ENCODE measurements around the gene SHLD2. TPM values are rescaled to one million over a fixed set of nuclear protein-coding genes. Genes with fewer than 3 reads are reported as not detected.
"Not testable (repeated sequence)": the region's sequence is repeated elsewhere in the genome, so short reads cannot be mapped to it uniquely, and the experiment has no call there.

The SHLD2 gene
- total RNA-seq, 1 experiment from 2014 or later, result 28.9 TPM

GRCh38 chr10:87228247-87228646 lies 133.2 kb downstream of the SHLD2 start:
- H3K9me2 ChIP-seq (ENCODE audit: insufficient read depth); POLR2A ChIA-PET; H3K4me3 ChIP-seq (replicated peaks in 1 of 2; ENCODE audit: low read depth in 1 of 2, low read length in 2 of 2); H4K20me1 ChIP-seq (ENCODE audit: insufficient read depth); H3K27ac ChIP-seq (ENCODE audit: low read depth, low read length); H3K4me1 ChIP-seq (ENCODE audit: control insufficient read depth in 1 of 2, insufficient read depth in 2 of 2, low read length in 2 of 2); BruUV-seq (replicated peaks); DNase-seq (ENCODE audit: low read depth, low spot score); H3K4me2 ChIP-seq (ENCODE audit: low read length); H2AFZ ChIP-seq (ENCODE audit: low read depth, low read length, poor library complexity, severe bottlenecking); intact Hi-C loops (cut with micrococcal nuclease); ATAC-seq; H3K27me3 ChIP-seq (ENCODE audit: insufficient read depth, low read length); H3K9ac ChIP-seq (ENCODE audit: low read length); RAD21 ChIA-PET (ENCODE audit: low non-redundant PET in 1 of 2, low total read pairs in 2 of 2, uncharacterized antibody in 2 of 2, unreplicated experiment in 2 of 2); H3K79me2 ChIP-seq (ENCODE audit: insufficient read depth, low read length); CTCF ChIA-PET; H3K9me3 ChIP-seq (ENCODE audit: control insufficient read depth in 1 of 2, insufficient read depth in 1 of 2, low read depth in 1 of 2, low read length in 2 of 2); H3K36me3 ChIP-seq (ENCODE audit: control insufficient read depth in 1 of 2, insufficient read depth in 2 of 2, low read length in 2 of 2): not testable (repeated sequence)

GRCh38 chr10:87229211-87229610 lies 134.2 kb downstream of the SHLD2 start:
- H3K79me2 ChIP-seq (ENCODE audit: insufficient read depth, low read length); H3K36me3 ChIP-seq (ENCODE audit: control insufficient read depth in 1 of 2, insufficient read depth in 2 of 2, low read length in 2 of 2); ATAC-seq; H3K4me1 ChIP-seq (ENCODE audit: control insufficient read depth in 1 of 2, insufficient read depth in 2 of 2, low read length in 2 of 2); DNase-seq (ENCODE audit: low read depth, low spot score); H3K9me3 ChIP-seq (ENCODE audit: control insufficient read depth in 1 of 2, insufficient read depth in 1 of 2, low read depth in 1 of 2, low read length in 2 of 2); H3K9ac ChIP-seq (ENCODE audit: low read length); H3K27ac ChIP-seq (ENCODE audit: low read depth, low read length); BruUV-seq (replicated peaks); H3K27me3 ChIP-seq (ENCODE audit: insufficient read depth, low read length); POLR2A ChIA-PET; intact Hi-C loops (cut with micrococcal nuclease); H3K4me3 ChIP-seq (replicated peaks in 1 of 2; ENCODE audit: low read depth in 1 of 2, low read length in 2 of 2); RAD21 ChIA-PET (ENCODE audit: low non-redundant PET in 1 of 2, low total read pairs in 2 of 2, uncharacterized antibody in 2 of 2, unreplicated experiment in 2 of 2); H3K4me2 ChIP-seq (ENCODE audit: low read length); CTCF ChIA-PET; H3K9me2 ChIP-seq (ENCODE audit: insufficient read depth); H2AFZ ChIP-seq (ENCODE audit: low read depth, low read length, poor library complexity, severe bottlenecking); H4K20me1 ChIP-seq (ENCODE audit: insufficient read depth): not testable (repeated sequence)

- CTCF ChIA-PET; H3K27me3 ChIP-seq (ENCODE audit: insufficient read depth, low read length); H3K4me3 ChIP-seq (replicated peaks in 1 of 2; ENCODE audit: low read depth in 1 of 2, low read length in 2 of 2); H3K27ac ChIP-seq (ENCODE audit: low read depth, low read length); RAD21 ChIA-PET (ENCODE audit: low non-redundant PET in 1 of 2, low total read pairs in 2 of 2, uncharacterized antibody in 2 of 2, unreplicated experiment in 2 of 2); H3K9ac ChIP-seq (ENCODE audit: low read length); H3K4me1 ChIP-seq (ENCODE audit: control insufficient read depth in 1 of 2, insufficient read depth in 2 of 2, low read length in 2 of 2); H2AFZ ChIP-seq (ENCODE audit: low read depth, low read length, poor library complexity, severe bottlenecking); H3K4me2 ChIP-seq (ENCODE audit: low read length); POLR2A ChIA-PET; BruUV-seq (replicated peaks); DNase-seq (ENCODE audit: low read depth, low spot score); H3K36me3 ChIP-seq (ENCODE audit: control insufficient read depth in 1 of 2, insufficient read depth in 2 of 2, low read length in 2 of 2); H3K79me2 ChIP-seq (ENCODE audit: insufficient read depth, low read length); intact Hi-C loops (cut with micrococcal nuclease); H3K9me2 ChIP-seq (ENCODE audit: insufficient read depth); ATAC-seq; H3K9me3 ChIP-seq (ENCODE audit: control insufficient read depth in 1 of 2, insufficient read depth in 1 of 2, low read depth in 1 of 2, low read length in 2 of 2); H4K20me1 ChIP-seq (ENCODE audit: insufficient read depth): not testable (repeated sequence)
These were observed 139.8 kb downstream of the SHLD2 start for GRCh38 chr10:87234854-87235253.

- RAD21 ChIA-PET (ENCODE audit: low non-redundant PET in 1 of 2, low total read pairs in 2 of 2, uncharacterized antibody in 2 of 2, unreplicated experiment in 2 of 2); BruUV-seq (replicated peaks); H3K79me2 ChIP-seq (ENCODE audit: insufficient read depth, low read length); intact Hi-C loops (cut with micrococcal nuclease); CTCF ChIA-PET; H3K4me3 ChIP-seq (replicated peaks in 1 of 2; ENCODE audit: low read depth in 1 of 2, low read length in 2 of 2); H3K27ac ChIP-seq (ENCODE audit: low read depth, low read length); H3K4me1 ChIP-seq (ENCODE audit: control insufficient read depth in 1 of 2, insufficient read depth in 2 of 2, low read length in 2 of 2); H3K9me3 ChIP-seq (ENCODE audit: control insufficient read depth in 1 of 2, insufficient read depth in 1 of 2, low read depth in 1 of 2, low read length in 2 of 2); H2AFZ ChIP-seq (ENCODE audit: low read depth, low read length, poor library complexity, severe bottlenecking); DNase-seq (ENCODE audit: low read depth, low spot score); POLR2A ChIA-PET; H3K4me2 ChIP-seq (ENCODE audit: low read length); H3K36me3 ChIP-seq (ENCODE audit: control insufficient read depth in 1 of 2, insufficient read depth in 2 of 2, low read length in 2 of 2); H3K27me3 ChIP-seq (ENCODE audit: insufficient read depth, low read length); H4K20me1 ChIP-seq (ENCODE audit: insufficient read depth); ATAC-seq; H3K9me2 ChIP-seq (ENCODE audit: insufficient read depth); H3K9ac ChIP-seq (ENCODE audit: low read length): not testable (repeated sequence)
These were observed 142.2 kb downstream of the SHLD2 start for GRCh38 chr10:87237244-87237643.

- H3K36me3 ChIP-seq (ENCODE audit: control insufficient read depth in 1 of 2, insufficient read depth in 2 of 2, low read length in 2 of 2), result not testable (repeated sequence)
These were observed 144.4 kb downstream of the SHLD2 start for GRCh38 chr10:87239346-87239808.

More at GRCh38 chr10:87239346-87239808, 144.4 kb downstream of the SHLD2 start:
- H3K4me1 ChIP-seq (ENCODE audit: control insufficient read depth in 1 of 2, insufficient read depth in 2 of 2, low read length in 2 of 2); H3K4me3 ChIP-seq (replicated peaks in 1 of 2; ENCODE audit: low read depth in 1 of 2, low read length in 2 of 2); ATAC-seq; H3K4me2 ChIP-seq (ENCODE audit: low read length); CTCF ChIA-PET; H3K79me2 ChIP-seq (ENCODE audit: insufficient read depth, low read length); H3K9ac ChIP-seq (ENCODE audit: low read length); H3K27ac ChIP-seq (ENCODE audit: low read depth, low read length); H3K9me3 ChIP-seq (ENCODE audit: control insufficient read depth in 1 of 2, insufficient read depth in 1 of 2, low read depth in 1 of 2, low read length in 2 of 2); H4K20me1 ChIP-seq (ENCODE audit: insufficient read depth); intact Hi-C loops (cut with micrococcal nuclease); H3K27me3 ChIP-seq (ENCODE audit: insufficient read depth, low read length); H2AFZ ChIP-seq (ENCODE audit: low read depth, low read length, poor library complexity, severe bottlenecking); RAD21 ChIA-PET (ENCODE audit: low non-redundant PET in 1 of 2, low total read pairs in 2 of 2, uncharacterized antibody in 2 of 2, unreplicated experiment in 2 of 2); H3K9me2 ChIP-seq (ENCODE audit: insufficient read depth); DNase-seq (ENCODE audit: low read depth, low spot score); POLR2A ChIA-PET; BruUV-seq (replicated peaks): not testable (repeated sequence)

Data from HCT116 (cell line).